ENCODE measurements around the gene MAPK10.

MAPK10 gene

DNA sequence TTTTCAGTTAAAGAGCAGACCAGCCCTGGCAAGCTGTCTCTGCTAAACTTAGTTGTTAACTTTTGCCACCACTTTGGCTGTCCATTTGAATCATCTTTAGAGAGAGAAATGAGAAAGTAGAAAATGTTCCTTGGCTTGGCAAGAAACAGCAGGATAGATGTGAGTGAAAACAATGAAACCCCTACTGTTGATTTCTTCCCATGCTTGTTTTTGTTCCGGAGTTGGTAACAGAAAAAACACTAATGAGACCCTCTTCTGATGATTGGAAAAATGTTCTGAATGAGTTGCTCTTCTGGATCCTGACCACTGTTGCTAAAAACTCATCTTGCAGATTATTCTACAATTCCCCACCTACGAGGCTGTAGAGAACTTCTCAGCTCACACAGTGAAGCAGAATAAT, 203.3 kb downstream of the MAPK10 start:
- Histone ChIP-seq H3K27ac (ENCODE audit: low read length) (no peak overlapping the region), H3K27me3 (ENCODE audit: control insufficient read depth in 1 of 2, insufficient read depth in 2 of 2, low read length in 2 of 2) (no peaks in the 10 kb centered on the region), H3K36me3 (ENCODE audit: control insufficient read depth in 2 of 2, insufficient read depth in 2 of 2, low read length in 2 of 2) (peaks cover 0 to 2% of the 10 kb centered on the region in 2 donors), H3K9me3 (ENCODE audit: control insufficient read depth in 2 of 2, low read length in 2 of 2) (no peaks in the 10 kb centered on the region), H3K4me3 (ENCODE audit: low read length in 2 of 2) (no peak overlapping the region), H3K4me1 (ENCODE audit: control insufficient read depth, insufficient read depth, low read length) (no peaks in the 10 kb centered on the region), H3K9ac (ENCODE audit: low read length in 2 of 2) (no peak overlapping the region)

DNA sequence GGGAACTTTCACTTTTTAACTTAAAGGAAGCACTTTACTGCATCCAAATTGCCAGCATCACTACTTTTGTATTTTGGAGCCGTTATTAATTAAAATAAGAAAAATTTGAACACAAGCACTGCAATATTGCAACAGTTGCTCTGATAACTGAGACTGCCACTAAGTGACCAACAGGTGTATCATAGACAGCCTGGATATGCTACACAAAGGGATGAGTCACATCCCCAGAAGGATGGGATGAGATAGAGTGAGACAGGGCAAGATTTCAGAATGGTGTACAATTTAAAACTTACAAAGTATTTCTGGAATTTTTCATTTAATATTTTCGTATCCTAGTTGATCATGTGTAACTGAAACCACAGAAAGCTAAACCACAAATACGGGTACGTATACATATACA, 204.1 kb downstream of the MAPK10 start:
- H3K27me3 ChIP-seq (ENCODE audit: control insufficient read depth in 1 of 2, insufficient read depth in 2 of 2, low read length in 2 of 2) = no peaks in the 10 kb centered on the region
- peaks cover 0 to 2% of the 10 kb centered on the region in 2 donors for H3K36me3 ChIP-seq (ENCODE audit: control insufficient read depth in 2 of 2, insufficient read depth in 2 of 2, low read length in 2 of 2)
- H3K4me1 ChIP-seq (ENCODE audit: control insufficient read depth, insufficient read depth, low read length) = no peaks in the 10 kb centered on the region
- H3K9me3 ChIP-seq (ENCODE audit: control insufficient read depth in 2 of 2, low read length in 2 of 2) = no peaks in the 10 kb centered on the region
- H3K9ac ChIP-seq (ENCODE audit: low read length in 2 of 2) = no peak overlapping the region
- H3K4me3 ChIP-seq (ENCODE audit: low read length in 2 of 2) = no peak overlapping the region
- no peak overlapping the region for H3K27ac ChIP-seq (ENCODE audit: low read length)

DNA sequence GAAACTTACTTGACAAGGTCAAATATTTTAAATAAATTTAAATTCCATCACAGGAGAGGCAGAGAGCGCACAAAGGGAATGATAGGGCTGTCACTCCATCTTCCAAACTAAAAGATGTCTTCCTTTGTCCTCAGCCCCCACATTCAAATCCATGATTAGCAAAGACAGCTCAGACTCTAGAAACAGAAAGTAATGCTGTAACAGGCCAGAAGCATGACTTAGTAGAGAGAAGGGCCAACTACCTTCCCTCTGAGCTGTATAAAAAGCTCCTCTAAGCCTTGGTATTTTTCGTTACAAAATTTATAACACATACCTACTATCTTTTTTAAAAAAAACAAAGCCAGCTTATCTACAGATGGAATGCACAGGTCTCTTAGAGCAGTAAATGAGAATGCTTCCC, 207.4 kb downstream of the MAPK10 start:
- no peak overlapping the region for H3K27ac ChIP-seq (ENCODE audit: low read length)
- no peak overlapping the region for H3K9ac ChIP-seq (ENCODE audit: low read length in 2 of 2)

DNA sequence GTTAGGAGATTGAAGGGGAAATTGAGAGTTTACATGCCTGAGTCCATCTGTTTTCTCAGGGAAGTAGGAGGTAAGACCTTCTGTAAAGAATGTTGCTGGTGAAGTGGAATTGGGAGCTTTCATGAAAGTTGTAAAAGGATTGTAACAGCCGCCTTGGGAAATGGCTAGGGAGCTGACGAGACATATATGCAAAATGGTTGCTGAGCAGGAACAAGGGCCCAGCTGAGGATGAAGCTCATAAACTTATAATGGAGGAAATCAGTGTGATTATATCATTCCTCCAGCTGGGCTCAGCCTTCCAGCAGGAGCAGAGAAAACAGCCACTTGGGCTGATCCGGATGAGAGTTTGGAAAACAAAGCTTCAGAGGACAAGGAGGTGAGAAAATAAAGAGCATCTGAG, 208.7 kb downstream of the MAPK10 start:
- Histone ChIP-seq H3K27ac (ENCODE audit: low read length) (no peak overlapping the region), H3K36me3 (ENCODE audit: control insufficient read depth in 2 of 2, insufficient read depth in 2 of 2, low read length in 2 of 2) (no peaks in the 10 kb centered on the region), H3K9ac (ENCODE audit: low read length in 2 of 2) (no peak overlapping the region), H3K4me3 (ENCODE audit: low read length in 2 of 2) (no peak overlapping the region), H3K27me3 (ENCODE audit: control insufficient read depth in 1 of 2, insufficient read depth in 2 of 2, low read length in 2 of 2) (no peaks in the 10 kb centered on the region), H3K4me1 (ENCODE audit: control insufficient read depth, insufficient read depth, low read length) (no peaks in the 10 kb centered on the region), H3K9me3 (ENCODE audit: control insufficient read depth in 2 of 2, low read length in 2 of 2) (no peaks in the 10 kb centered on the region)

More for the DNA sequence above, 207.4 kb downstream of the MAPK10 start:
- Histone ChIP-seq H3K4me1 (ENCODE audit: control insufficient read depth, insufficient read depth, low read length) (no peaks in the 10 kb centered on the region), H3K36me3 (ENCODE audit: control insufficient read depth in 2 of 2, insufficient read depth in 2 of 2, low read length in 2 of 2) (no peaks in the 10 kb centered on the region), H3K4me3 (ENCODE audit: low read length in 2 of 2) (no peak overlapping the region), H3K9me3 (ENCODE audit: control insufficient read depth in 2 of 2, low read length in 2 of 2) (no peaks in the 10 kb centered on the region), H3K27me3 (ENCODE audit: control insufficient read depth in 1 of 2, insufficient read depth in 2 of 2, low read length in 2 of 2) (no peaks in the 10 kb centered on the region)

DNA sequence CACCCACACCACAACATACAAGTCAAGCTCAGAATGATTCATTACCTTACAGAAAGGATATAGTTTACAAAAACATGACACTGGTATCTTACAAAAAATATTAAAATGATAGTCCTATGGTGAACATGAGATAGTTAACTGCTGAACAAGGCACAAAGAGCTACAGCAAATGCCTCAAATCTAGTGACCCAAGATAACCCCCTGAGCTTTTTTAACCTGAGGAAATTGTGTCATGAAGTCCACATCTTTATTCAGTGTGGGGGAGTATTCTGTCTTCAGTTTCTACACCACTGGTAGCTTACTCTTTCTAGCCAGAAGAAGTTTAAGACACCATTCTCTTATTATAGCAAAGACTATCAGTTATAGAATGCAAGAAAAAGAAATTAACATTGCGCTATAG, 218.7 kb downstream of the MAPK10 start:
- H3K4me3 ChIP-seq (ENCODE audit: low read length in 2 of 2) = no peak overlapping the region
- H3K27me3 ChIP-seq (ENCODE audit: control insufficient read depth in 1 of 2, insufficient read depth in 2 of 2, low read length in 2 of 2) = no peaks in the 10 kb centered on the region
- H3K9ac ChIP-seq (ENCODE audit: low read length in 2 of 2) = no peak overlapping the region
- H3K9me3 ChIP-seq (ENCODE audit: control insufficient read depth in 2 of 2, low read length in 2 of 2) = peaks cover 0 to 2% of the 10 kb centered on the region in 2 donors
- no peak overlapping the region for H3K27ac ChIP-seq (ENCODE audit: low read length)
- no peaks in the 10 kb centered on the region for H3K36me3 ChIP-seq (ENCODE audit: control insufficient read depth in 2 of 2, insufficient read depth in 2 of 2, low read length in 2 of 2)
- no peaks in the 10 kb centered on the region for H3K4me1 ChIP-seq (ENCODE audit: control insufficient read depth, insufficient read depth, low read length)

DNA sequence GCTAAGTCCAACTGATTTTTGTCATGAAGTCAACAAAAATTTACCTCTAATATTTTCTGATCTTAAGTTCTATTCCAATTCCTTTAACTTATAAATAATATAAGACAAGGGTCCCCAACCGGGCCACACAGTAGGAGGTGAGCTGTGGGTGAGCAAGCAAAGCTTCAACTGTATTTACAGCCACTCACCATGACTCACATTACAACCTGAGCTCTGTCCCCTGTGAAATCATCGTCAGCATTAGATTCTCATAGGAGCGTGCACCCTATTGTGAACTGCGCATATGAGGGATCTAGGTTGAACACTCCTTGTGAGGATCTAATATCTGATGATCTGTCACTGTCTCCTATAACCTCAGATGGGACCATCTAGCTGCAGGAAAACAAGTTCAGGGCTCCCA, 227.4 kb downstream of the MAPK10 start:
- no peaks in the 10 kb centered on the region for H3K4me1 ChIP-seq (ENCODE audit: control insufficient read depth, insufficient read depth, low read length)
- no peak overlapping the region for H3K4me3 ChIP-seq (ENCODE audit: low read length in 2 of 2)
- no peak overlapping the region for H3K9ac ChIP-seq (ENCODE audit: low read length in 2 of 2)
- no peaks in the 10 kb centered on the region for H3K9me3 ChIP-seq (ENCODE audit: control insufficient read depth in 2 of 2, low read length in 2 of 2)
- H3K36me3 ChIP-seq (ENCODE audit: control insufficient read depth in 2 of 2, insufficient read depth in 2 of 2, low read length in 2 of 2) = no peaks in the 10 kb centered on the region
- H3K27me3 ChIP-seq (ENCODE audit: control insufficient read depth in 1 of 2, insufficient read depth in 2 of 2, low read length in 2 of 2) = no peaks in the 10 kb centered on the region
- H3K27ac ChIP-seq (ENCODE audit: low read length) = no peak overlapping the region

DNA sequence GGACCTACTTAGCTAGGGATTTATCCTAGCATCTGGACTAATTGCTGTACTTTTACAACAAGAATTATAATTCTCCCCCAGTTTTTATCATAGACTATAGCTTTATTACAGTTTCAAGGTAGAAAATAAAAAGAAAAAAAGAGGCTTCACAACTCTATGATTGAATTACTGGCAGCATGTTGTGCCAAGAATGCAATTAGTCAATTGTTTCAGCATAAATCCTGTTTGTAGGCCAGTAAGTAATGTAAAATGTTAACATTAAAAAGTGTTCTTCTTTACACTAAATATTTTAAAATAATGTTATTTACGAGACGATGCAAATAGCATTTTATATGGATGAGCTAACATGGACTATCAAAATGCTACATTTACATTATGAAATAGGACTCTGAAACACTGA, 228.4 kb downstream of the MAPK10 start:
- Histone ChIP-seq H3K36me3 (ENCODE audit: control insufficient read depth in 2 of 2, insufficient read depth in 2 of 2, low read length in 2 of 2) (no peaks in the 10 kb centered on the region), H3K9ac (ENCODE audit: low read length in 2 of 2) (no peak overlapping the region), H3K9me3 (ENCODE audit: control insufficient read depth in 2 of 2, low read length in 2 of 2) (no peaks in the 10 kb centered on the region)

DNA sequence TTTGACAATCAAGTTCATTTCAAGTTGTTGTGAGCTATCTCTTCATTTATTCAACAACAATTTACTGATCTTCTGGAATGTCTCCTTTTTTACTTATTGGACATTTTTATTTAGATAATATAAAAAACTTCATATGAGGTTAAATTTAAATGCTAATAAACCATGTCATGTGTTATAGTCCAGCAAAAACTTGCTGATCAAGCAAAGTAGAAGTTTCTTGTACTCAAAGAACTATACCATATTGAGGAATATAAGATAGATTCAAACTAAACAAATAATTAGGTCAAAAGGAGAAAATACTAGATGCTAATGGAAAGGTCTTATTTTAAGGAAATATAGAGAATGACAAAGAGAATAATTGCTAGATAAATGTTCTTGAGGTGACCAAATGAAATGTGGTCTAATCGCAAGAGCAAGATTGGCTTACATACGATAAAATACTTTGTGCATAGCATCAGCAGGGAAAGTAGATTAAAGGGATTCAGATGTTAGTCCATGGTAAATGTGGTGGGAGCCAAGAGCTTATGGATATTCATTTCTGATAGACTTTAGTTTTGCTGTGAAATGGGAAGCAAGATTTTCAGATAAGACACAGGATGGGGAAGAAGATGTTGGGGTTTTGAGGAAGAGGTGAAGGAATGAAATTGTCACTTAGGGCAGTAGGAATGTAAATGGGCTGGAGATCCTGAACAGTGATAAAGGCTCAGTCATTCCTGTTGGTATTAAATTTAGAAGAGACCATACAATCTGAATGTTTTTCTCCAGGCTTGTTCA, 229.5 kb downstream of the MAPK10 start:
- H3K27me3 ChIP-seq (ENCODE audit: control insufficient read depth in 1 of 2, insufficient read depth in 2 of 2, low read length in 2 of 2) = no peaks in the 10 kb centered on the region
- H3K36me3 ChIP-seq (ENCODE audit: control insufficient read depth in 2 of 2, insufficient read depth in 2 of 2, low read length in 2 of 2) = no peaks in the 10 kb centered on the region
- H3K9me3 ChIP-seq (ENCODE audit: control insufficient read depth in 2 of 2, low read length in 2 of 2) = no peaks in the 10 kb centered on the region
- H3K9ac ChIP-seq (ENCODE audit: low read length in 2 of 2) = no peak overlapping the region
- H3K4me3 ChIP-seq (ENCODE audit: low read length in 2 of 2) = no peak overlapping the region
- no peaks in the 10 kb centered on the region for H3K4me1 ChIP-seq (ENCODE audit: control insufficient read depth, insufficient read depth, low read length)
- H3K27ac ChIP-seq (ENCODE audit: low read length) = no peak overlapping the region

More for the DNA sequence above, 228.4 kb downstream of the MAPK10 start:
- H3K27me3 ChIP-seq (ENCODE audit: control insufficient read depth in 1 of 2, insufficient read depth in 2 of 2, low read length in 2 of 2) = no peaks in the 10 kb centered on the region
- no peaks in the 10 kb centered on the region for H3K4me1 ChIP-seq (ENCODE audit: control insufficient read depth, insufficient read depth, low read length)
- peak overlapping the region in 1 of 2 donors; percentile 38 for H3K4me3 ChIP-seq (ENCODE audit: low read length in 2 of 2)
- no peak overlapping the region for H3K27ac ChIP-seq (ENCODE audit: low read length)

DNA sequence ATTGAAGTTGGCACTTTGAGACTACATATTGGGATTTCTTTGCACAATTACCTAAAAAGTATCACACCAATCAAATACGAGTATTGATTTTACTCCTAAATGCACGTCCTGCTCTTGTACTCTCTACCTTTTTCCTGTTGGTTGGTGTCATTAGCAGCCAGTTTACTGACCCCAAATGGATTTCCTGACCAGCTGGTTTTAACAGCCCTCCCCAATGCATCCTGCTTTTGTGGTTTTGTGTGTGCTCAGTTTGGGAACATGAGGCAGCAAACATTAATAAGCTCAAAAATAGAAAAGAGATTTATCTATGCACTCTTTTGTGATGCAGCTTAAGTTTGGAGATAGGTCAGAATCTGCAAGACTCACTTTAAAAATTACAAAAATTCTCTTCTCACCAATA, 230.3 kb downstream of the MAPK10 start:
- no peak overlapping the region for H3K9ac ChIP-seq (ENCODE audit: low read length in 2 of 2)
- no peaks in the 10 kb centered on the region for H3K4me1 ChIP-seq (ENCODE audit: control insufficient read depth, insufficient read depth, low read length)
- no peak overlapping the region for H3K4me3 ChIP-seq (ENCODE audit: low read length in 2 of 2)
- no peaks in the 10 kb centered on the region for H3K27me3 ChIP-seq (ENCODE audit: control insufficient read depth in 1 of 2, insufficient read depth in 2 of 2, low read length in 2 of 2)
- no peaks in the 10 kb centered on the region for H3K9me3 ChIP-seq (ENCODE audit: control insufficient read depth in 2 of 2, low read length in 2 of 2)
- H3K27ac ChIP-seq (ENCODE audit: low read length) = no peak overlapping the region
- H3K36me3 ChIP-seq (ENCODE audit: control insufficient read depth in 2 of 2, insufficient read depth in 2 of 2, low read length in 2 of 2) = no peaks in the 10 kb centered on the region

DNA sequence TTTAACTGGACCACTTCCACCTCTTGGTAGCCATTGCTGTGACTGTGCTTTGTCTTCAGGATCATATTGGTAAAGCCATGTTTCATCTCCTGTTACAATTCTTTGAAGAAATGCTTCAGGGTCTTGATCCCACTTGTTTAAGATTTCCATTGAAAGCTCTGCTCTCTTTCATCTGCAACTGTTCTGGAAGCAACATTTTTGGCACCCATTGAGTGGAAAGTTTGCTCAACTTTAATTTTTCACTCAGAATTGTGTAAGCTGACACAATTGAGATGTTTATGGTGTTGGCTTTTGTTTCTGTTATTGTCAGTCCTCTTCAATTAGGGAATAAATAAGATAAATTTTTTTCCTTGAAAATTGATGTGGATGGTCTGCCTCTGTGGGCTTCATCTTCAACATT, 237.4 kb downstream of the MAPK10 start:
- H3K36me3 ChIP-seq (ENCODE audit: control insufficient read depth in 2 of 2, insufficient read depth in 2 of 2, low read length in 2 of 2) = no peaks in the 10 kb centered on the region
- H3K9me3 ChIP-seq (ENCODE audit: control insufficient read depth in 2 of 2, low read length in 2 of 2) = no peaks in the 10 kb centered on the region

DNA sequence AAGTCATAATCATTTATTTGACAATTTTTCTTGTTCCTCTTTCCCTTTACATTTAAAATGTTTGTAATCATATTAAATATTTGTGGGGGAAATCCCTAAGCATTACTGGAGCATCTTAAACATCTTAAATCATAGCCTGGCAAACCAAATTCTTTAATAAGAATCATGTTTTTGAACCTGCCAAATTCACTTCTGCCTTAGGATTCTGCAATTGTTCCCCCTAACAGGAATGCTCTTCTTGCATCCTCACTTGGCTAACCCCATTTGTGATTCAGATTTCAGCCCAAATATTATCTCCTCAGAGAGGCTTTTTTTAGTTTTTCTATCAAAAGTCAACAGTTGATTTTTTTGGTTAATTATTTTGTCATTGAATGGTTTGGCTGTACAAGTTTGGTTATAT, 241.1 kb downstream of the MAPK10 start:
- no peaks in the 10 kb centered on the region for H3K36me3 ChIP-seq (ENCODE audit: control insufficient read depth in 2 of 2, insufficient read depth in 2 of 2, low read length in 2 of 2)
- H3K27me3 ChIP-seq (ENCODE audit: control insufficient read depth in 1 of 2, insufficient read depth in 2 of 2, low read length in 2 of 2) = no peaks in the 10 kb centered on the region
- peaks cover 3% of the 10 kb centered on the region for H3K4me1 ChIP-seq (ENCODE audit: control insufficient read depth, insufficient read depth, low read length)
- H3K27ac ChIP-seq (ENCODE audit: low read length) = no peak overlapping the region
- no peak overlapping the region for H3K4me3 ChIP-seq (ENCODE audit: low read length in 2 of 2)
- no peak overlapping the region for H3K9ac ChIP-seq (ENCODE audit: low read length in 2 of 2)
- H3K9me3 ChIP-seq (ENCODE audit: control insufficient read depth in 2 of 2, low read length in 2 of 2) = no peaks in the 10 kb centered on the region

More for the DNA sequence above, 237.4 kb downstream of the MAPK10 start:
- H3K4me3 ChIP-seq (ENCODE audit: low read length in 2 of 2) = no peak overlapping the region
- H3K27me3 ChIP-seq (ENCODE audit: control insufficient read depth in 1 of 2, insufficient read depth in 2 of 2, low read length in 2 of 2) = no peaks in the 10 kb centered on the region
- H3K4me1 ChIP-seq (ENCODE audit: control insufficient read depth, insufficient read depth, low read length) = peaks cover 3% of the 10 kb centered on the region
- no peak overlapping the region for H3K9ac ChIP-seq (ENCODE audit: low read length in 2 of 2)
- H3K27ac ChIP-seq (ENCODE audit: low read length) = no peak overlapping the region
